Measurements from ENCODE around the gene CALR3. TPM values are rescaled to one million over a fixed set of nuclear protein-coding genes. Genes with fewer than 3 reads are reported as not detected.

CALR3 gene
- total and polyA plus RNA-seq, 2 experiments from 2014 or later, result not detected

DNA sequence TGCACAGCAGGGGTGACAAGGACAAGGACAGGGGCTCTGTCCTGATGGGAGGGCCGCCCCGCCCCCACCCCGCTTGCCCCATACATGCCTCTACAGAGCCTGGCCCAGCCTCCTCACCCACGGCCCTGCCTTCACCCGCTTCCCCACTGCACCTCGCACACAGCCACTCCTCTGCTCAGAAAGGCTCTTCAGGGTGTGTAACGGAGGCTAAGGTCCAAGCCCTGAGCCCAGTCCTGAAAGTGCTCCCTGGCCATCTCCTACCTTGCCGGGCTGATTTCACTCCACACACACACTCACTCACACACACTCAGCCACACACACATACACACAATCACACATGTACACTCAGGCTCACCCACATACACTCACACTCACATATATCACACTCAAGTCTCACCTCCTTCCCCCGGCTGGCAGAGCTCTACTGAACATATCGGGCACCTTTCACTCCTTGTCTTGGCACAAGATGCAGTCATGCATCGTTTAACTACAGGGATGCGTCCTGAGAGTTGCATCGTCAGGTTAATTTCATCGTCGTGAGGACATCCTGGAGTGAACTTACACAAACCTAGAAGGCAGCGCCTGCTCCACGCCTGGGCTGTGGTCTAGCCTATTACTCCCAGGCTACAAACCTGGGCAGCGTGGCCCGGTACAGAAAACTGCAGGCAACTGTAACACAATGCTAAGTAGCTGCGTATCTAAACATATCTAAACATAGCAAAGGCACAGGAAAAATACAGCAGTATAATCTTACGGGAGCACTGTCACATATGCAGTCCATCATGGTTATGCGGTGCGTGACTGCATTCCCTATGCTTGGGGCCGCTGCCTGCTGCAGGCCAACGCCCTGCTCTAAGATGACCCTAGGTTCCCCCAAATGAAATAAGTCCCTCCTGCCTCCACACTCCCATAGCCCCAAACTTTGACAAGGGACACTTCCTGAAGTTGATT, 37.3 kb downstream of the CALR3 start:
- no peaks in the 10 kb centered on the region for H3K9me2 ChIP-seq (replicated peaks; ENCODE audit: insufficient read depth)
- no peak overlapping the region for H3K27ac ChIP-seq
- no peak overlapping the region for H2AFZ ChIP-seq
- H3K36me3 ChIP-seq (replicated peaks; ENCODE audit: insufficient read depth, low read depth), result no peaks in the 10 kb centered on the region
- TF ChIP-seq EZH2phosphoT487 (IDR thresholded peaks at IDR 0.05; ENCODE audit: low read depth, severe bottlenecking, unreplicated experiment) (no peak), EZH2 (IDR thresholded peaks at IDR 0.05; ENCODE audit: borderline replicate concordance) (no peak)
- TF ChIP-seq, protein P1, sequence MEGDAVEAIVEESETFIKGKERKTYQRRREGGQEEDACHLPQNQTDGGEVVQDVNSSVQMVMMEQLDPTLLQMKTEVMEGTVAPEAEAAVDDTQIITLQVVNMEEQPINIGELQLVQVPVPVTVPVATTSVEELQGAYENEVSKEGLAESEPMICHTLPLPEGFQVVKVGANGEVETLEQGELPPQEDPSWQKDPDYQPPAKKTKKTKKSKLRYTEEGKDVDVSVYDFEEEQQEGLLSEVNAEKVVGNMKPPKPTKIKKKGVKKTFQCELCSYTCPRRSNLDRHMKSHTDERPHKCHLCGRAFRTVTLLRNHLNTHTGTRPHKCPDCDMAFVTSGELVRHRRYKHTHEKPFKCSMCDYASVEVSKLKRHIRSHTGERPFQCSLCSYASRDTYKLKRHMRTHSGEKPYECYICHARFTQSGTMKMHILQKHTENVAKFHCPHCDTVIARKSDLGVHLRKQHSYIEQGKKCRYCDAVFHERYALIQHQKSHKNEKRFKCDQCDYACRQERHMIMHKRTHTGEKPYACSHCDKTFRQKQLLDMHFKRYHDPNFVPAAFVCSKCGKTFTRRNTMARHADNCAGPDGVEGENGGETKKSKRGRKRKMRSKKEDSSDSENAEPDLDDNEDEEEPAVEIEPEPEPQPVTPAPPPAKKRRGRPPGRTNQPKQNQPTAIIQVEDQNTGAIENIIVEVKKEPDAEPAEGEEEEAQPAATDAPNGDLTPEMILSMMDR (IDR thresholded peaks at IDR 0.05; ENCODE audit: poor library complexity), result no peak
- no peaks in the 10 kb centered on the region for H3K27me3 ChIP-seq
- H3K4me1 ChIP-seq (ENCODE audit: insufficient read depth), result peaks cover 26% of the 10 kb centered on the region
- DNase-seq (ENCODE audit: low spot score), result no peak
- no peak overlapping the region for H3K4me2 ChIP-seq
- H3K79me2 ChIP-seq, result peaks cover 98% of the 10 kb centered on the region
- WGBS (ENCODE audit: low lambda C conversion rate, missing lambda C conversion rate), result 91% methylated on average over 21 of the region's 25 CpGs
- no peaks in the 10 kb centered on the region for H3K9me3 ChIP-seq (ENCODE audit: low read depth)
- peaks cover 86% of the 10 kb centered on the region for H4K20me1 ChIP-seq (ENCODE audit: insufficient read depth, poor library complexity, severe bottlenecking)
- no peak overlapping the region for H3K4me3 ChIP-seq

DNA sequence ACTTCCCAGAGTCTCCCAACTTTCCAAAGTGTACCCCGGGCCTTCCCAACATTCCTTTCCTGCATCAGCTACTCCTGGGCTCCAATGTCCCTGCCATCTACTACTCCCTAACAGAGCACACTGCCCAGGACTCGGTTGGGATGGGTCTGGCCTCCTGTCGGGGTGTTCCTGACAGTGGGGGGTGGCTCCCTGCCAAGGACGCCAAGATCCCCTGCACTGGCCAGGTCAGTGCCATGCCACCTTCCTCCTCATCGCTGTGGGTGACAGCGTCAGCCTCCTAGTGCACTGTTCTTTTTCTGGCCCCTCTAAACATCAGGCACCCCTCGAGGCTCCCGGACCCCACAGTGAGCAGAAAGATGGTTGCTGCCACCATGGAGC, 38.0 kb downstream of the CALR3 start:
- no peaks in the 10 kb centered on the region for H3K9me3 ChIP-seq (ENCODE audit: low read depth)
- H3K36me3 ChIP-seq (replicated peaks; ENCODE audit: insufficient read depth, low read depth), result no peaks in the 10 kb centered on the region
- H2AFZ ChIP-seq, result no peak overlapping the region
- H4K20me1 ChIP-seq (ENCODE audit: insufficient read depth, poor library complexity, severe bottlenecking), result peaks cover 82% of the 10 kb centered on the region
- no peaks in the 10 kb centered on the region for H3K27me3 ChIP-seq
- H3K79me2 ChIP-seq, result peaks cover 98% of the 10 kb centered on the region
- TF ChIP-seq EZH2phosphoT487 (IDR thresholded peaks at IDR 0.05; ENCODE audit: low read depth, severe bottlenecking, unreplicated experiment), result no peak
- TF ChIP-seq, protein P1 (IDR thresholded peaks at IDR 0.05; ENCODE audit: poor library complexity), result no peak
- no peak for TF ChIP-seq EZH2 (IDR thresholded peaks at IDR 0.05; ENCODE audit: borderline replicate concordance)
- DNase-seq (ENCODE audit: low spot score), result no peak
- H3K4me1 ChIP-seq (ENCODE audit: insufficient read depth), result peaks cover 21% of the 10 kb centered on the region
- H3K4me3 ChIP-seq, result no peak overlapping the region
- 87% methylated on average over 8 of the region's 8 CpGs for WGBS (ENCODE audit: low lambda C conversion rate, missing lambda C conversion rate)
- H3K27ac ChIP-seq, result peak overlapping the region; percentile 31
- no peaks in the 10 kb centered on the region for H3K9me2 ChIP-seq (replicated peaks; ENCODE audit: insufficient read depth)
- peak overlapping the region; percentile 46 for H3K4me2 ChIP-seq

GRCh38 chr19:16457195-16457953, 38.6 kb downstream of the CALR3 start:
- peaks cover 77% of the 10 kb centered on the region for H4K20me1 ChIP-seq (ENCODE audit: insufficient read depth, poor library complexity, severe bottlenecking)
- peaks cover 98% of the 10 kb centered on the region for H3K79me2 ChIP-seq
- no peak for DNase-seq (ENCODE audit: low spot score)

More at GRCh38 chr19:16457195-16457953, 38.6 kb downstream of the CALR3 start:
- Histone ChIP-seq H2AFZ (no peak overlapping the region), H3K9me3 (ENCODE audit: low read depth) (no peaks in the 10 kb centered on the region), H3K9me2 (replicated peaks; ENCODE audit: insufficient read depth) (no peaks in the 10 kb centered on the region), H3K36me3 (replicated peaks; ENCODE audit: insufficient read depth, low read depth) (no peaks in the 10 kb centered on the region), H3K4me2 (peak overlapping the region; percentile 46), H3K4me3 (no peak overlapping the region), H3K27me3 (no peaks in the 10 kb centered on the region), H3K27ac (peak overlapping the region; percentile 31), H3K4me1 (ENCODE audit: insufficient read depth) (peaks cover 21% of the 10 kb centered on the region)
- WGBS (ENCODE audit: low lambda C conversion rate, missing lambda C conversion rate), result 70% methylated on average over 14 of the region's 16 CpGs
- TF ChIP-seq EZH2 (IDR thresholded peaks at IDR 0.05; ENCODE audit: borderline replicate concordance), result no peak
- TF ChIP-seq EZH2phosphoT487 (IDR thresholded peaks at IDR 0.05; ENCODE audit: low read depth, severe bottlenecking, unreplicated experiment), result no peak
- TF ChIP-seq, protein P1 (IDR thresholded peaks at IDR 0.05; ENCODE audit: poor library complexity), result no peak
